ENCODE data around the gene UPF3A. TPM values are rescaled to one million over a fixed set of nuclear protein-coding genes. Genes with fewer than 3 reads are reported as not detected.
"Not testable (repeated sequence)": the region's sequence is repeated elsewhere in the genome, so short reads cannot be mapped to it uniquely, and the experiment has no call there.

UPF3A gene
- total RNA-seq, 2 donors from 2014 or later: 30.8 to 44.3 TPM

- Mint-ChIP-seq H3K4me1 (ENCODE audit: low read depth in 2 of 2) (peaks cover 26 to 39% of the 10 kb centered on the region in 2 donors), H3K27me3 (no peaks in the 10 kb centered on the region), H3K27ac (peak overlapping the region in 1 of 2 donors; percentile 3), H3K4me3 (no peak overlapping the region), H3K36me3 (peaks cover 16% of the 10 kb centered on the region), H3K9me3 (no peaks in the 10 kb centered on the region)
- ATAC-seq (no peak), DNase-seq (ENCODE audit: low spot score) (no peak)
Observed at GRCh38 chr13:114319441-114319913, 38.1 kb downstream of the UPF3A start.

- Mint-ChIP-seq H3K27ac (no peak overlapping the region), H3K9me3 (no peaks in the 10 kb centered on the region), H3K36me3 (peaks cover 17% of the 10 kb centered on the region), H3K4me1 (ENCODE audit: low read depth in 2 of 2) (peaks cover 22 to 35% of the 10 kb centered on the region in 2 donors), H3K4me3 (no peak overlapping the region), H3K27me3 (no peaks in the 10 kb centered on the region)
- no peak for DNase-seq (ENCODE audit: low spot score)
- no peak for ATAC-seq
Observed at GRCh38 chr13:114320065-114320464, 38.7 kb downstream of the UPF3A start.

GRCh38 chr13:114321256-114321655 is 39.9 kb downstream of the UPF3A start:
- ATAC-seq: no peak
- no peak for DNase-seq (ENCODE audit: low spot score)
- Mint-ChIP-seq H3K27me3 (no peaks in the 10 kb centered on the region), H3K9me3 (no peaks in the 10 kb centered on the region), H3K4me3 (no peak overlapping the region), H3K36me3 (peaks cover 25% of the 10 kb centered on the region), H3K27ac (no peak overlapping the region), H3K4me1 (ENCODE audit: low read depth in 2 of 2) (peaks cover 25 to 35% of the 10 kb centered on the region in 2 donors)

GRCh38 chr13:114323349-114323748 is 41.9 kb downstream of the UPF3A start:
- DNase-seq (ENCODE audit: low spot score): no peak
- H3K4me1 Mint-ChIP-seq (ENCODE audit: low read depth in 2 of 2): peaks cover 25 to 35% of the 10 kb centered on the region in 2 donors
- ATAC-seq: no peak
- H3K9me3 Mint-ChIP-seq: no peaks in the 10 kb centered on the region
- H3K27ac Mint-ChIP-seq: no peak overlapping the region
- H3K27me3 Mint-ChIP-seq: no peaks in the 10 kb centered on the region
- peaks cover 25% of the 10 kb centered on the region for H3K36me3 Mint-ChIP-seq
- H3K4me3 Mint-ChIP-seq: no peak overlapping the region

- Mint-ChIP-seq H3K27me3 (no peaks in the 10 kb centered on the region), H3K9me3 (no peaks in the 10 kb centered on the region), H3K4me1 (ENCODE audit: low read depth in 2 of 2) (peaks cover 20 to 27% of the 10 kb centered on the region in 2 donors), H3K27ac (peak overlapping the region; percentile 15 to 50), H3K36me3 (peaks cover 25% of the 10 kb centered on the region), H3K4me3 (no peak overlapping the region)
- no peak for DNase-seq (ENCODE audit: low spot score)
- no peak for ATAC-seq
Observed at GRCh38 chr13:114324334-114324733, 42.9 kb downstream of the UPF3A start.

- no peaks in the 10 kb centered on the region for H3K9me3 Mint-ChIP-seq
- peak overlapping the region in 1 of 2 donors; percentile 15 for H3K27ac Mint-ChIP-seq
- DNase-seq (ENCODE audit: low spot score) (no peak), ATAC-seq (no peak)
- H3K4me3 Mint-ChIP-seq: no peak overlapping the region
- H3K36me3 Mint-ChIP-seq: peaks cover 25% of the 10 kb centered on the region
- peaks cover 11 to 15% of the 10 kb centered on the region in 2 donors for H3K4me1 Mint-ChIP-seq (ENCODE audit: low read depth in 2 of 2)
- no peaks in the 10 kb centered on the region for H3K27me3 Mint-ChIP-seq
Observed at GRCh38 chr13:114325729-114326128, 44.3 kb downstream of the UPF3A start.

- H3K36me3 Mint-ChIP-seq: peaks cover 19% of the 10 kb centered on the region
- no peaks in the 10 kb centered on the region for H3K27me3 Mint-ChIP-seq
- ATAC-seq (no peak), DNase-seq (ENCODE audit: low spot score) (no peak)
- no peak overlapping the region for H3K4me3 Mint-ChIP-seq
- H3K9me3 Mint-ChIP-seq: no peaks in the 10 kb centered on the region
- peaks cover 11 to 15% of the 10 kb centered on the region in 2 donors for H3K4me1 Mint-ChIP-seq (ENCODE audit: low read depth in 2 of 2)
- H3K27ac Mint-ChIP-seq: peak overlapping the region in 1 of 2 donors; percentile 22
Observed at GRCh38 chr13:114328034-114328433, 46.6 kb downstream of the UPF3A start.

- no peaks in the 10 kb centered on the region for H3K27me3 Mint-ChIP-seq
- DNase-seq (ENCODE audit: low spot score) (no peak), ATAC-seq (no peak)
- peaks cover 11 to 15% of the 10 kb centered on the region in 2 donors for H3K4me1 Mint-ChIP-seq (ENCODE audit: low read depth in 2 of 2)
- no peaks in the 10 kb centered on the region for H3K9me3 Mint-ChIP-seq
- H3K27ac Mint-ChIP-seq: peak overlapping the region in 1 of 2 donors; percentile 22
- H3K36me3 Mint-ChIP-seq: peaks cover 18% of the 10 kb centered on the region
- no peak overlapping the region for H3K4me3 Mint-ChIP-seq
Observed at GRCh38 chr13:114328595-114328994, 47.2 kb downstream of the UPF3A start.

- H3K4me1 Mint-ChIP-seq (ENCODE audit: low read depth in 2 of 2): peaks cover 13 to 21% of the 10 kb centered on the region in 2 donors
- H3K36me3 Mint-ChIP-seq: peaks cover 8% of the 10 kb centered on the region
- H3K27ac Mint-ChIP-seq: no peak overlapping the region
- no peaks in the 10 kb centered on the region for H3K9me3 Mint-ChIP-seq
- no peak overlapping the region for H3K4me3 Mint-ChIP-seq
- ATAC-seq (no peak), DNase-seq (ENCODE audit: low spot score) (no peak)
- no peaks in the 10 kb centered on the region for H3K27me3 Mint-ChIP-seq
Observed at GRCh38 chr13:114330086-114330485, 48.7 kb downstream of the UPF3A start.

GRCh38 chr13:114333881-114334280 is 52.5 kb downstream of the UPF3A start:
- not testable (repeated sequence) for H3K4me3 Mint-ChIP-seq; H3K27me3 Mint-ChIP-seq; H3K36me3 Mint-ChIP-seq; ATAC-seq; H3K27ac Mint-ChIP-seq; H3K9me3 Mint-ChIP-seq; DNase-seq (ENCODE audit: low spot score)
- peaks cover 7 to 17% of the 10 kb centered on the region in 2 donors for H3K4me1 Mint-ChIP-seq (ENCODE audit: low read depth in 2 of 2)

- H3K27ac Mint-ChIP-seq: no peak overlapping the region
Observed at GRCh38 chr13:114334305-114335053, 53.1 kb downstream of the UPF3A start.

GRCh38 chr13:114336457-114336856 is 55.1 kb downstream of the UPF3A start:
- not testable (repeated sequence) for H3K9me3 Mint-ChIP-seq; H3K4me3 Mint-ChIP-seq; H3K27me3 Mint-ChIP-seq; DNase-seq (ENCODE audit: low spot score); H3K27ac Mint-ChIP-seq; H3K36me3 Mint-ChIP-seq; ATAC-seq
- H3K4me1 Mint-ChIP-seq (ENCODE audit: low read depth in 2 of 2): peaks cover 28 to 34% of the 10 kb centered on the region in 2 donors

More at GRCh38 chr13:114334305-114335053, 53.1 kb downstream of the UPF3A start:
- peaks cover 0 to 4% of the 10 kb centered on the region in 2 donors for H3K27me3 Mint-ChIP-seq
- no peaks in the 10 kb centered on the region for H3K36me3 Mint-ChIP-seq
- H3K9me3 Mint-ChIP-seq: no peaks in the 10 kb centered on the region
- no peak for DNase-seq (ENCODE audit: low spot score)
- no peak for ATAC-seq
- no peak overlapping the region for H3K4me3 Mint-ChIP-seq
- peaks cover 9 to 17% of the 10 kb centered on the region in 2 donors for H3K4me1 Mint-ChIP-seq (ENCODE audit: low read depth in 2 of 2)

- peaks cover 5% of the 10 kb centered on the region for H3K36me3 Mint-ChIP-seq
- DNase-seq (ENCODE audit: low spot score) (no peak), ATAC-seq (no peak)
- H3K27ac Mint-ChIP-seq: no peak overlapping the region
- H3K27me3 Mint-ChIP-seq: peaks cover 7 to 12% of the 10 kb centered on the region in 2 donors
- H3K4me3 Mint-ChIP-seq: no peak overlapping the region
- H3K9me3 Mint-ChIP-seq: no peaks in the 10 kb centered on the region
- peaks cover 26 to 30% of the 10 kb centered on the region in 2 donors for H3K4me1 Mint-ChIP-seq (ENCODE audit: low read depth in 2 of 2)
Observed at GRCh38 chr13:114338959-114339358, 57.6 kb downstream of the UPF3A start.

GRCh38 chr13:114339857-114340534 is 58.6 kb downstream of the UPF3A start:
- H3K4me3 Mint-ChIP-seq: peak overlapping the region; percentile 46
- peak overlapping the region; percentile 34 to 53 for H3K27ac Mint-ChIP-seq
- peaks cover 21% of the 10 kb centered on the region in 2 donors for H3K4me1 Mint-ChIP-seq (ENCODE audit: low read depth in 2 of 2)
- H3K36me3 Mint-ChIP-seq: peaks cover 5% of the 10 kb centered on the region
- ATAC-seq: peak; percentile 94 to 99
- DNase-seq (ENCODE audit: low spot score): peak; percentile 75
- H3K9me3 Mint-ChIP-seq: no peaks in the 10 kb centered on the region
- peaks cover 7 to 16% of the 10 kb centered on the region in 2 donors for H3K27me3 Mint-ChIP-seq

Measured in natural killer cell treated with Interleukin-12 subunit alpha and Interleukin-12 subunit beta and Interleukin-15 and Interleukin-18, amount 100 ng/mL, for 72 hours (primary cell).